ENCODE measurements around the gene APOL3.
"Not testable (repeated sequence)": the region's sequence is repeated elsewhere in the genome, so short reads cannot be mapped to it uniquely, and the experiment has no call there.

APOL3 gene

GRCh38 chr22:36160499-36160942 lies at the start of gene APOL3:
APOL3 (minus strand) TSS chr22:36160755; CDS start chr22:36149055, 11,700 bp downstream.
- no peak for DNase-seq (ENCODE audit: low read depth in 2 of 2)

GRCh38 chr22:36210224-36210623 lies 49.7 kb upstream of the APOL3 start:
- DNase-seq (ENCODE audit: low read depth in 2 of 2): no peak

GRCh38 chr22:36209488-36209908 lies 48.9 kb upstream of the APOL3 start:
- DNase-seq (ENCODE audit: low read depth in 2 of 2): not testable (repeated sequence)

GRCh38 chr22:36208914-36209313 lies 48.4 kb upstream of the APOL3 start:
- DNase-seq (ENCODE audit: low read depth in 2 of 2): no peak

- DNase-seq (ENCODE audit: low read depth in 2 of 2): no peak
These were observed 47.7 kb upstream of the APOL3 start for GRCh38 chr22:36208162-36208765.

GRCh38 chr22:36206255-36206654 lies 45.7 kb upstream of the APOL3 start:
- no peak for DNase-seq (ENCODE audit: low read depth in 2 of 2)

- DNase-seq (ENCODE audit: low read depth in 2 of 2): not testable (repeated sequence)
These were observed 45.0 kb upstream of the APOL3 start for GRCh38 chr22:36205573-36205972.

- no peak for DNase-seq (ENCODE audit: low read depth in 2 of 2)
These were observed 44.1 kb upstream of the APOL3 start for GRCh38 chr22:36204632-36205015.

- DNase-seq (ENCODE audit: low read depth in 2 of 2): no peak
These were observed 43.6 kb upstream of the APOL3 start for GRCh38 chr22:36204001-36204631.

- DNase-seq (ENCODE audit: low read depth in 2 of 2): not testable (repeated sequence)
These were observed 42.9 kb upstream of the APOL3 start for GRCh38 chr22:36203441-36203840.

- not testable (repeated sequence) for DNase-seq (ENCODE audit: low read depth in 2 of 2)
These were observed 42.4 kb upstream of the APOL3 start for GRCh38 chr22:36202906-36203305.

GRCh38 chr22:36201630-36202319 lies 41.2 kb upstream of the APOL3 start, which contains the start of gene APOL4:
APOL4 (minus strand) TSS chr22:36201809; CDS start chr22:36201734, 75 bp downstream.
- no peak for DNase-seq (ENCODE audit: low read depth in 2 of 2)

- not testable (repeated sequence) for DNase-seq (ENCODE audit: low read depth in 2 of 2)
These were observed 40.5 kb upstream of the APOL3 start for GRCh38 chr22:36201025-36201424.

GRCh38 chr22:36199001-36199551 lies 38.5 kb upstream of the APOL3 start:
- DNase-seq (ENCODE audit: low read depth in 2 of 2): no peak

GRCh38 chr22:36198536-36198935 lies 38.0 kb upstream of the APOL3 start:
- DNase-seq (ENCODE audit: low read depth in 2 of 2): no peak

- no peak for DNase-seq (ENCODE audit: low read depth in 2 of 2)
These were observed 37.1 kb upstream of the APOL3 start for GRCh38 chr22:36197514-36198146.

- peak; percentile 62 to 67 for DNase-seq (ENCODE audit: low read depth in 2 of 2)
These were observed 36.5 kb upstream of the APOL3 start for GRCh38 chr22:36197065-36197440.

- DNase-seq (ENCODE audit: low read depth in 2 of 2): no peak
These were observed 35.9 kb upstream of the APOL3 start for GRCh38 chr22:36196254-36197064.

GRCh38 chr22:36194971-36195370 lies 34.4 kb upstream of the APOL3 start:
- peak; percentile 49 to 55 for DNase-seq (ENCODE audit: low read depth in 2 of 2)

- DNase-seq (ENCODE audit: low read depth in 2 of 2): no peak
These were observed 33.8 kb upstream of the APOL3 start for GRCh38 chr22:36194385-36194784.

GRCh38 chr22:36193577-36193976 lies 33.0 kb upstream of the APOL3 start:
- no peak for DNase-seq (ENCODE audit: low read depth in 2 of 2)
